Measurements from ENCODE around the gene SFXN5.

The SFXN5 gene

DNA sequence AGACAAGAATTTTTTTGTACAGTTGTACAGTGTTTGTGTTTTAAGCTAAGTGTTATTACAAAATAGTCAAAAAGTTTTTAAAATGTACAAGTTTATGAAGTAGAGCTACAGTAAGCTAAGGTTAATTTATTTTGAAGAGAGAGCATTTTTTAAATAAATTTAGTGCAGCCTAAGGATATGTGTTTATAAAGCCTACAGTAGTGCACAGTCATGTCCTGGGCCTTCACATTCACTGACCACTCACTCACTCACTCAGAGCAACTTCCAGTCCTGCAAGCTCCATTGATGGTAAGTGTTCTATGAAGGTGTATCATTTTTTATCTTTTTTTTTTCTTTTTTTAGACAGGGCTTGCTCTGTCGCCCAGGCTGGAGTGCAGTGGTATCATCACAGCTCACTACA lies 44.2 kb downstream of the SFXN5 start:
- no peaks in the 10 kb centered on the region for H3K9me2 ChIP-seq (ENCODE audit: low read depth, low read length)
- no peak overlapping the region for H3K27ac ChIP-seq (ENCODE audit: low read depth, low read length, poor library complexity, severe bottlenecking)
- H3K4me1 ChIP-seq (ENCODE audit: insufficient read depth, low read length, severe bottlenecking) = no peaks in the 10 kb centered on the region
- H4K20me1 ChIP-seq (ENCODE audit: insufficient read depth, low read length) = no peaks in the 10 kb centered on the region
- no peak overlapping the region for H3K4me3 ChIP-seq (ENCODE audit: low read depth, low read length, poor library complexity, severe bottlenecking)
- H3K27me3 ChIP-seq (ENCODE audit: insufficient read depth, low read length) = no peaks in the 10 kb centered on the region
- no peaks in the 10 kb centered on the region for H3K79me2 ChIP-seq (ENCODE audit: insufficient read depth, low read length)
- H3F3A ChIP-seq (ENCODE audit: insufficient read depth, low read length) = no peaks in the 10 kb centered on the region
- no peak overlapping the region for H3K4me2 ChIP-seq (ENCODE audit: low read length)
- H2AFZ ChIP-seq (ENCODE audit: low read length) = no peak overlapping the region
- H3K36me3 ChIP-seq (ENCODE audit: insufficient read depth, low read length) = no peaks in the 10 kb centered on the region; the same call in 1 of the 2 replicates
- H3K9ac ChIP-seq (ENCODE audit: low read length) = no peak overlapping the region
- TF ChIP-seq EZH2 (IDR thresholded peaks at IDR 0.05; ENCODE audit: borderline replicate concordance, low read length) = no peak
- TF ChIP-seq, protein P1, sequence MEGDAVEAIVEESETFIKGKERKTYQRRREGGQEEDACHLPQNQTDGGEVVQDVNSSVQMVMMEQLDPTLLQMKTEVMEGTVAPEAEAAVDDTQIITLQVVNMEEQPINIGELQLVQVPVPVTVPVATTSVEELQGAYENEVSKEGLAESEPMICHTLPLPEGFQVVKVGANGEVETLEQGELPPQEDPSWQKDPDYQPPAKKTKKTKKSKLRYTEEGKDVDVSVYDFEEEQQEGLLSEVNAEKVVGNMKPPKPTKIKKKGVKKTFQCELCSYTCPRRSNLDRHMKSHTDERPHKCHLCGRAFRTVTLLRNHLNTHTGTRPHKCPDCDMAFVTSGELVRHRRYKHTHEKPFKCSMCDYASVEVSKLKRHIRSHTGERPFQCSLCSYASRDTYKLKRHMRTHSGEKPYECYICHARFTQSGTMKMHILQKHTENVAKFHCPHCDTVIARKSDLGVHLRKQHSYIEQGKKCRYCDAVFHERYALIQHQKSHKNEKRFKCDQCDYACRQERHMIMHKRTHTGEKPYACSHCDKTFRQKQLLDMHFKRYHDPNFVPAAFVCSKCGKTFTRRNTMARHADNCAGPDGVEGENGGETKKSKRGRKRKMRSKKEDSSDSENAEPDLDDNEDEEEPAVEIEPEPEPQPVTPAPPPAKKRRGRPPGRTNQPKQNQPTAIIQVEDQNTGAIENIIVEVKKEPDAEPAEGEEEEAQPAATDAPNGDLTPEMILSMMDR (IDR thresholded peaks at IDR 0.05; ENCODE audit: low read length) = no peak
- H3K9me3 ChIP-seq (ENCODE audit: low read length) = no peaks in the 10 kb centered on the region

DNA sequence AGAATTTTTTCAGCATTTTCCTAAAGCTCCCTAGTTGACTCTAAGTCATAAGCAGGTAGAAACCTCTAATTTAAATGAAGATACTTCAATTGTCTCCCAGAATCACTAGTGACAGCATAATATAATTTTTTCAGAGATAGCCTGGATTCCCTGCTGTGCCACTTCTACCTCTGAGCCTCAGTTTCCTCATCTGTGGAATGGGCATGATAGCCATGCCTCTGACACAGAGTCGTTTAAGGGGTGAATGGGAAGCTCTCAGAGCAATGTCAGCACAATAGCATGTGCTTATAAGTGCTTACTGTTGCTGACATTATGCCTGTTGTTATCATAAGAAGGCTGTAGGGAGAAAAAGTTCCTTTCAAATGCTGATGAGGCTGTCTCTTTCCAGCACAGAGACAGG lies 48.0 kb downstream of the SFXN5 start:
- Histone ChIP-seq H3K9me3 (ENCODE audit: low read length) (no peaks in the 10 kb centered on the region), H3K9ac (ENCODE audit: low read length) (no peak overlapping the region), H3K4me1 (ENCODE audit: insufficient read depth, low read length, severe bottlenecking) (no peaks in the 10 kb centered on the region), H4K20me1 (ENCODE audit: insufficient read depth, low read length) (no peaks in the 10 kb centered on the region), H3K79me2 (ENCODE audit: insufficient read depth, low read length) (no peaks in the 10 kb centered on the region), H3K4me2 (ENCODE audit: low read length) (no peak overlapping the region), H2AFZ (ENCODE audit: low read length) (no peak overlapping the region), H3K9me2 (ENCODE audit: low read depth, low read length) (no peaks in the 10 kb centered on the region), H3K36me3 (ENCODE audit: insufficient read depth, low read length) (no peaks in the 10 kb centered on the region), H3K27ac (ENCODE audit: low read depth, low read length, poor library complexity, severe bottlenecking) (no peak overlapping the region), H3K27me3 (ENCODE audit: insufficient read depth, low read length) (no peaks in the 10 kb centered on the region), H3F3A (ENCODE audit: insufficient read depth, low read length) (no peaks in the 10 kb centered on the region), H3K4me3 (ENCODE audit: low read depth, low read length, poor library complexity, severe bottlenecking) (no peak overlapping the region)
- TF ChIP-seq EZH2 (IDR thresholded peaks at IDR 0.05; ENCODE audit: borderline replicate concordance, low read length) = no peak
- TF ChIP-seq, protein P1 (IDR thresholded peaks at IDR 0.05; ENCODE audit: low read length) = no peak

DNA sequence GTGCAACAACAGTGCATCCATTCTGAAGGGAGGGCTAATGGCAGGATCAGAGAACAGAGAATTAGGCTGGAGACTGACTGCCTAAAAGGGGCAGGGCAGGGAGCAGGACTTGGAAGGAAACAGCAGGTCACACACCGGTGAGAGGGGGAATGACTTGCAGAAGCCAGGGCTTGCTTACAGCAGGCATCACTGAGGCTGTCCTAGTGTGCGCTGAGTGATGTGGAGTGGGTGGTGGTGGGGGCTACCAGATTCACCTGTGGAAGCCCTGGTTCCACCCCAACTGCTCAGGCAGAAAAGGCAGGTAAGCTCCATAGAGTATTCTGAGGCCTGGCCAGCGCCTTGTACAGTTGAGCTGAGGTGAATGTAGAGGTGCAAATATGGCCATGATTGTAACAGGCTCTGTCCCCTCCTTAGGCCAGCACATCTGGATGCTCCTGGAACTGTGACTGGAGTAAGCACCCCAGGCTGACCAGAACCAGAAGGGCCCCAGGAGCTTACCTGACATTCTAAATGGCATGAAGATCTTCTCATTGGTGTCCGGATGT lies 49.4 kb downstream of the SFXN5 start:
- no peaks in the 10 kb centered on the region for H3K27me3 ChIP-seq (ENCODE audit: insufficient read depth, low read length)
- no peak overlapping the region for H2AFZ ChIP-seq (ENCODE audit: low read length)
- H3K9me3 ChIP-seq (ENCODE audit: low read length) = no peaks in the 10 kb centered on the region
- no peaks in the 10 kb centered on the region for H3K4me1 ChIP-seq (ENCODE audit: insufficient read depth, low read length, severe bottlenecking)
- H4K20me1 ChIP-seq (ENCODE audit: insufficient read depth, low read length) = no peaks in the 10 kb centered on the region
- no peak overlapping the region for H3K9ac ChIP-seq (ENCODE audit: low read length)
- no peaks in the 10 kb centered on the region for H3F3A ChIP-seq (ENCODE audit: insufficient read depth, low read length)
- no peaks in the 10 kb centered on the region for H3K79me2 ChIP-seq (ENCODE audit: insufficient read depth, low read length)
- H3K4me2 ChIP-seq (ENCODE audit: low read length) = no peak overlapping the region
- TF ChIP-seq, protein P1 (IDR thresholded peaks at IDR 0.05; ENCODE audit: low read length) = no peak
- TF ChIP-seq EZH2 (IDR thresholded peaks at IDR 0.05; ENCODE audit: borderline replicate concordance, low read length) = no peak
- no peaks in the 10 kb centered on the region for H3K9me2 ChIP-seq (ENCODE audit: low read depth, low read length)
- H3K36me3 ChIP-seq (ENCODE audit: insufficient read depth, low read length) = no peaks in the 10 kb centered on the region
- no peak overlapping the region for H3K4me3 ChIP-seq (ENCODE audit: low read depth, low read length, poor library complexity, severe bottlenecking)
- H3K27ac ChIP-seq (ENCODE audit: low read depth, low read length, poor library complexity, severe bottlenecking) = no peak overlapping the region
